HG03460 (cell line): Measurements from ENCODE around the gene SH2D6.
"Not testable (repeated sequence)": the region's sequence is repeated elsewhere in the genome, so short reads cannot be mapped to it uniquely, and the experiment has no call there.

ENCODE experiments used
- ATAC-seq: cut with Tn5 transposase; IDR thresholded peaks from one replicate; pipeline ENCODE4 v1.9.1; 2021; ENCODE audit not compliant: unreplicated experiment

SH2D6 gene

GRCh38 chr2:85468096-85468703, 49.7 kb downstream of the SH2D6 start:
- no peak for ATAC-seq

DNA sequence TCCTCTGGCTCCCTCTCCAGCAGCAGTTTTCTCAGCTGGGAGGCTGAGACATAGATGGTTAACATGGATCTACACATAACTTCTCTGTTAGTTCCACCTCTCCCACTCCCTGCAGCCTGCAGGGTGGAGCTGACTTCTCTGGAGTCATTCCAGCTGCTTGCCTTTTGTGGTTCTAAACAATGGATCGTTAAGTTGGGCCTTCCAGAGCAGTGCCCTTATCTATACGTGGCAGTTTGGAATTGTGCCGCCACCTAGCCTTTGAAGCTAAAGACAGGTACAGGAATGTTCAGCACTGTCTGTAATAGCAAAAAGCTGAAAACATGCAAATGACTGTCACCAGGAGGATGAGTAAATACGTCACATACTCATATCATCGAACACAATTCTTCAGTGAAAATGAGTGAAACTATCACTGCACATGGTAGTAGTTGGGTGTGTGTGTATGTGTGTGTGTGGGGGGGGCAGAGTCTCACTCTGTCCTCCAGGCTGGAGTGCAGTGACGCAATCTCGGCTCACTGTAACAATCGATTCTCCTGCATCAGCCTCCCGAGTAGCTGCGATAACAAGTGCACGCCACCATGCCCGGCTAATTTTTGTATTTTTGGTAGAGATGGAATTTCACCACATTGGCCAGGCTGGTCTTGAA, 50.3 kb downstream of the SH2D6 start:
- ATAC-seq = no peak

DNA sequence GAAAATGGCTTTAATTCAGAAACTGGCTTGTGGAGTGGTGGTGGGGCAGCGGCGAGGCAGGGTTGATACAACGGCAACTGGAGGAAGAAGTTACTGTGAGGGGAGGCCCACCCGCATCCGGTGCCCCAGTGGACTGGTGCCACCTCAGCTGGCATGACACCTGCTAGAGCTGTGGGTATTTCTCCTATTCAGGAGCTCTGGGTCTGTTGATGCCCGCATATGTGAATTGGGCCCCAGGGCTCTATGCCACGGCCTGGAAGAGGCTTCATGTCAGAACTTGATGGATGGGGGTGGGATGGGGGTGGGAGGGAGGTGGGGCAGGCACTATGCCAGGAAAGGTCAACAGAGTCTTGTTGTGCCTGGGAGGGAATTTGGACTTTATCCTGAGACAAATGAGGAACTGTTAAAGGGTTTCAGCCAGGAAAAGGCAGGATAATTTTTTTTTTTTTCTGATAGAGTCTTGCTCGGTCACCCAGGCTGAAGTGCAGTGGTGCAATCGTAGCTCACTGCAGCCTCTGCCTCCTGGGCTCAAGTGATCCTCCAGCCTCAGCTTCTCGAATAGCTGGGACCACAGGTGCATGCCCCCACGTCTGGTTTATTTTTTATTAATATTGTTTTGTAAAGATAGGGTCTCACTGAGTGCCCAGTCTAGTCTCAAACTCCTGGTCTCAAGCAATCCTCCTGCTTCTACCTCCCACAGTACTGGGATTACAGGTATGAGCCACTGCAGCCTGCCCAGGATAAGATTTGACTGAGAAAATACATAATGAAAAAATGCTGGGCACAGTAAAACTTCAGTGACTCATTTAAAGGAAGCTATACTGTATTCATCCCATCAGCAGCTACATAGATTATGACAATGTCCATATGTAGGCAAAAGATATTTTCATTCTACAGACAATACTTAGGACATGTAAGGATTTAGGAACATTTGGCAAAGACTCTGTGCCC, 52.6 kb downstream of the SH2D6 start:
- no peak for ATAC-seq

- ATAC-seq = no peak
Observed at GRCh38 chr2:85472261-85472660, 53.7 kb downstream of the SH2D6 start.

DNA sequence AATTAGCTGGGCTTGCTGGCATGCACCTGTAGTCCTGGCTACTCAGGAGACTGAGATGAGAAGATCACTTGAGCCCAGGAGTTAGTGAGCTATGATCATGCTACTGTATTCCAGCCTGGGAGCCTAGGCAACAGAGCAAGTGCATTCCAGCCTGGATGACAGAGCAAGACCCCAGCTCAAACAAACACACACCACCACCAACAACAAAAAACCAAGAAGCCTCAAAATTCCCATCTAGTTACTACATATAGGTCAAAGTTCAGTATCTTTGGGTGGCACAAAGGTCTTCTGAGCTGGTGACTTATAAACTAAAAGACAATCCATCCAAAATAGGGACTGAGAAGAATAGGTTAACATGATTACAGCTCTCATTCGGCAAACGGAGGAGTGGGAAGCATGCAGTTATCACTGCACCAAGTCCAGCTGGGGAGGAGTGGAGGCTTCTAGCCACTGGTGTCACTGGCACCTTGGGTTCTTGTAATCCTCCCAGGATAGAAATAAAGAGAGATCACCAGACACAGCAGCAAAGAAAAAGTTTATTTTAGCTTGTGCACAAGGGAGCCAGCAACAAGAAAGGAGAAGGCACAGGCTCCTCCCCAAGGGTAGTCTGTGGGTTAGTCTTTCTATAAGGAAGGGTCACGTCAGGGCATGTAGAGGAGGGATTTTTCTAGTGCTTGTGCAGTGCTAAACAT, 57.4 kb downstream of the SH2D6 start:
- no peak for ATAC-seq

GRCh38 chr2:85476624-85477023, 58.1 kb downstream of the SH2D6 start:
- no peak for ATAC-seq

- no peak for ATAC-seq
Observed at GRCh38 chr2:85477884-85478283, 59.4 kb downstream of the SH2D6 start.

- ATAC-seq = no peak
Observed at GRCh38 chr2:85481818-85482777, 63.6 kb downstream of the SH2D6 start.

DNA sequence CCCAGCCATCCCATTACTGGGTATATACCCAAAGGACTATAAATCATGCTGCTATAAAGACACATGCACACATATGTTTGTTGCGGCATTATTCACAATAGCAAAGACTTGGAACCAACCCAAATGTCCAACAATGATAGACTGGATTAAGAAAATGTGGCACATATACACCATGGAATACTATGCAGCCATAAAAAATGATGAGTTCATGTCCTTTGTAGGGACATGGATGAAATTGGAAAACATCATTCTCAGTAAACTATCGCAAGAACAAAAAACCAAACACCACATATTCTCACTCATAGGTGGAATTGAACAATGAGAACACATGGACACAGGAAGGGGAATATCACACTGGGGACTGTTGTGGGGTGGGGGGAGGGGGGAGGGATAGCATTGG, 66.1 kb downstream of the SH2D6 start:
- ATAC-seq = not testable (repeated sequence)

DNA sequence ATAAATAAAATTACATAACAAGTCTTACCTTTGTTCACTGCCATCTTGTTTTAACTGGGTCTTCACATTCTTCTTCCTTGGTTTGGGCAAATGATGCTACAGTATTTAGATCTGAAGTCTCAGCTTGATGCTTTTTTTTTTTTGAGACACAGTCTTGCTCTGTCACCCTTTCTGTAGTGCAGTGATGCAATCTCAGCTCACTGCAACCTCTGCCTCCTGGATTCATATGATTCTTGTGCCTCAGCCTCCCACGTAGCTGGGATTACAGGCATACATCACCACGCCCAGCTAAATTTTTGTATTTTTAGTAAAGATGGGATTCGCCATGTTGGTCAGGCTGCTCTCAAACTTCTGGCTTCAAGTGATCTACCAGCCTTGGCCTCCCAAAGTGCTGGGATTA, 67.3 kb downstream of the SH2D6 start:
- ATAC-seq = no peak
